SK-MEL-5 (cell line): ENCODE data around the gene RUSF1. TPM values are rescaled to one million over a fixed set of nuclear protein-coding genes. Genes with fewer than 3 reads are reported as not detected.

Experiments
- DNase-seq: peaks from one replicate; pipeline ENCODE4 v3.0.0-alpha.2; 2016; ENCODE audit warnings: low read depth, low spot score
- in situ Hi-C: cut with HindIII; loops from 2 replicates; pipeline ENCODE4 v1.10.0; 2016; ENCODE audit warnings: low sequenced_read_pairs, high pct_unique_total_duplicates, low pct_unique_long_range_greater_than_20kb
- total RNA-seq: library from RNA; depleted of rRNA; stranded (reverse); fragments of >200 nt; shearing (Covaris generic); gene quantifications from 2 replicates; pipeline ENCODE4 v1.2.3, GENCODE V29; 2014

Gene RUSF1
- total RNA-seq, 1 experiment from 2014 or later = 83.6 TPM

DNA sequence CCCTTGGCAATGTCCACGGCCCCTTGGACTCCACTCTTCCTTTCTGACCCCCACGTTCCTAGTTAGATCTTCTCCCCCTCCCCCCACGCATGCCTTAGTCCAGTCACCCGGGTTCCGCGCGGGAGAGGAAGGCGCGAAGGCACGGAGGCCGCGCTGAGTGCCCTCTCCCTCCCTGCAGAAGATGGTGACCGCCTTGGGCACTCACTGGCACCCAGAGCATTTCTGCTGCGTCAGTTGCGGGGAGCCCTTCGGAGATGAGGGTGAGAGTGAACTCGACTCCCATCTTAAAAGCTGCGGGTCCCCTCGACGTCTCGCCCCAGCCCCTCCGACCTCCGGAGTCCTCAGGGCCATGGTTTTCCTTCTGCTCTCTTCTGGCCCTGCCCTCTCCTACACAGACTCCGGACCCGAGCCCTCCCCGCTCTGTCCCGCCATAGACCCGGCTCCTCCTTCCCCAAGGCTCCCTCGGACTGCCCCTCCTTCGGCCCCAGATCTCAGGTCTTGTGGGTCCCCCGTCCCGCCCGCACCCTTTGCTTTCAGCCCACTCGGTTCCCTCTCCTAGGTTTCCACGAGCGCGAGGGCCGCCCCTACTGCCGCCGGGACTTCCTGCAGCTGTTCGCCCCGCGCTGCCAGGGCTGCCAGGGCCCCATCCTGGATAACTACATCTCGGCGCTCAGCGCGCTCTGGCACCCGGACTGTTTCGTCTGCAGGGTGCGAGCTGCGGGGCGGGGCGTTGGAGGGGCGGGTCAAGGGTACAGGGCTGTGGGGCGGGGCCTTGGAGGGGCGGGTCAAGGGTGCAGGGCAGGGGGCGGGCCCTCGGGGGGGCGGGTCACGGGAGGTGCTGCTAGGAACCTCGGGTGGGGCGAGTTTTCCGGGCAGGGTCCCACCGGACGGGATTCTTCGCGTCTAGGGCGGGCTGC is 31.6 kb downstream of the RUSF1 start:
- no peak for DNase-seq
- in situ Hi-C loops = no loop called here

DNA sequence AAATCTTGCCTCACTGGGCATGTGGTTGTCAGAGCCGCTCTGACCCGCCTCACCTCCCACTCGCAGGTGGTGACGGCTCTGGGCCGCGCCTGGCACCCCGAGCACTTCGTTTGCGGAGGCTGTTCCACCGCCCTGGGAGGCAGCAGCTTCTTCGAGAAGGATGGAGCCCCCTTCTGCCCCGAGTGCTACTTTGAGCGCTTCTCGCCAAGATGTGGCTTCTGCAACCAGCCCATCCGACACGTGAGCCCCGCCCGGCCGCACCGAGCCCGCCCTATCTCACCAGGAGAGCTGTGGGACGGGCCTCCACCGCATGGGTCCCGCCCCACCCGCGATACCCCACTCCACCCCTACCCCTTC is 32.3 kb downstream of the RUSF1 start:
- in situ Hi-C loops = no loop called here
- DNase-seq = no peak

DNA sequence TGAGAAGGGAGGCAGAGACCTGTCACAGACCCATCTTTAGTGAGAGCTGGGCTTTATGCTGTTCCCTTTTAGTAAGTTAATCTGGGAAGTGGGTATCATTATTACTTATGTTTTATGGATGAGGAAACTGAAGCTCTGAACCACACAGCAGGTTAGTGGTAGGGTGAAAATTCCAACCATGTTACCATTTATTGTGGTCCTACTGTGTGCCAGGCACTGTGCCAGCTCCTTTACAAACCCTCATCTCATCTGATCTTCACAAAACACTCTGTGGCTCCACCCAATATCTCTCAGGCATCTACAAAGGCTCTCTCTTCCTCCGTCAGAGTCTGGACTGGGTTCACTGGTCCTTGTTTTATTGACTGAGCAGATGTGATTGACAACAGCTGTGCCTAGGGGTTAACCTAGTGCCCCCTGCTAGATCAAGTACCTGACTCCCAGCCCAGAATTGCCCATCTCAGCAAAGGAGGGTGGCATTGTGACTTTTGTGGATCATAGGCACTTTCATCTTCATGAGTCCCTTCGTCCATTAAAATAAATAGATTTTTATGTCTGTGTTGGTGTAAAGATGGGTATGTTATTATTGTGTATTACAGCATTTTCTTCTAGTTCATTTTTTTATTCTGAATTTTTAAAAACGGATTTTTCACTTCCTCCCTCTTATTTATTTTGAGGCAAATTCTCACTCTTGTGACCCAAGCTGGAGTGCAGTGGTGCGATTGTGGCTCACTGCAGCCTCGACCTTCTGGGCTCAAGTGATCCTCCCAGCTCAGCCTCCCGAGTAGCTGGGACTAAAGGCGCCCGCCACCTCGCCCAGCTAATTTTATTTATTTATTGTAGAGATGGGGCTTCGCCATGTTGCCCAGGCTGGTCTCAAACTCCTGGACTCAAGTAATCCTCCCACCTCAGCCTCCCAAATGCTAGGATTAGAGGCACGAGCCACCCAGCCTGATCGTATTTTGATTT is 33.1 kb downstream of the RUSF1 start:
- DNase-seq = no peak
- in situ Hi-C loops = no loop called here

GRCh38 chr16:31474173-31474714 is 33.9 kb downstream of the RUSF1 start:
- in situ Hi-C loops = no loop called here
- no peak for DNase-seq

- in situ Hi-C loops = no loop called here
- DNase-seq = no peak
These were observed 34.8 kb downstream of the RUSF1 start for GRCh38 chr16:31473264-31473984.

GRCh38 chr16:31472709-31473203 is 35.4 kb downstream of the RUSF1 start:
- DNase-seq = peak; percentile 51
- in situ Hi-C loops = no loop called here

DNA sequence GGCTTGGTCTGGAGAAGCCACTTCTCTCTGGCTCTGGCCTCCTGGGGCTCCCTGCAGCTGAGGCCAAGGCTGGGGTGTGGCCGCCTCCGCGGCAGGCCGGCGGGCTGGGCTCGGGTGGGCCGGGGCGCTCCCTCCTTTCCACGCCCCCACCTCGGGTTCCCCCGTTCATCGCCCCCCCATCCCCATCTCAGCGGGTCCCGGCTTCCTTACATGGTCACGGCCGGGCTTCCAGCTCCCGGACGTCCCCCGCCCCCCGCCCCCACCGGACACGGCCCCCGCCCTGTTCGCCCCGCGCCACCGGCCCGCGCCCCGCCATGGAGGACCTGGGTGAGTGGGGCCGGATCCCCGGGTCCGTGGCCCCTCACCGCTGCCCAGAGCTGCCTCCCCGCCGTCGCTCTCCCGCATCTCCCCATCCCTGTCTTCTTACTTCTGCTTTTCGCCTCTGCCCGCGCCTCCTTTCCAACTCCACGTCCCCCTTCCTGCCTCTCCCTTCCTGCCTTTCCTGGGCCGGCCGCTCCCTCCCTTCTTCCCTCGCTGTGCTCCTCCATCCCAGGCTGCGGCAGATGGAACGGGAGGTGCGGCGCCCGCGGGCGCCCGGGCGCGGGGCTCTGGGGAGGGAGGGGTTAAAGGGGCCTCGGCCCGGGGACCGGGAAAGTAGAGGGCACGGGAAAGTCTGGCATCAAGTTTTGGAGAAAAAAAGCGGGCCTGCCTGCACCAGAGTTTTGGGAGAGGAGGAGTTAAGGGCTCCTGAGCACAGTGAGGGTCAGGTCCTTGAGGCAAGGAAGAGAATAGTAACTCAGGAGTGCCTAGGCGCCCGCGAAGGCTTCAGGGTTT is 36.1 kb downstream of the RUSF1 start, which contains the start of gene TGFB1I1:
TSS of gene TGFB1I1 (plus strand) at position 278 of the 834 bp plus-strand sequence. CDS start at position 315, 37 bp downstream.
- no peak for DNase-seq
- in situ Hi-C loops = no loop called here

GRCh38 chr16:31471241-31471874 is 36.8 kb downstream of the RUSF1 start:
- DNase-seq = no peak
- in situ Hi-C loops = no loop called here

DNA sequence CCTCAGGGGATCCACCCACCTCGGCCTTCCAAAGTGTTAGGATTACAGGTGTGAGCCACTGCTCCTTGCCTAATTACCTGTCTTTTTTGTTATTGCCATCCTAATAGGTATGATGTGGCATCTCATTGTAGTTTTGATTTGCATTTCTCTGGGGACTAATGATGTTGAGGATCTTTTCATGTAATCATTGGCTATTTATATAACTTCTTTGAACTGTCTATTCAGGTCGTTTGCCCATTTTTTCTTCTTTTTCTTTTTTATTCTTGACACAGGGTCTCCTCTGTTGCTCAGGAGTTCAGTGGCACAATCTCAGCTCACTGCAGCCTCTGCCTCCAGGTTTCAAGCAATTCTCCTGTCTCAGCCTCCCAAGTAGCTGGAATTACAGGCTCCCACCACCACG is 37.6 kb downstream of the RUSF1 start:
- no peak for DNase-seq
- in situ Hi-C loops = no loop called here

DNA sequence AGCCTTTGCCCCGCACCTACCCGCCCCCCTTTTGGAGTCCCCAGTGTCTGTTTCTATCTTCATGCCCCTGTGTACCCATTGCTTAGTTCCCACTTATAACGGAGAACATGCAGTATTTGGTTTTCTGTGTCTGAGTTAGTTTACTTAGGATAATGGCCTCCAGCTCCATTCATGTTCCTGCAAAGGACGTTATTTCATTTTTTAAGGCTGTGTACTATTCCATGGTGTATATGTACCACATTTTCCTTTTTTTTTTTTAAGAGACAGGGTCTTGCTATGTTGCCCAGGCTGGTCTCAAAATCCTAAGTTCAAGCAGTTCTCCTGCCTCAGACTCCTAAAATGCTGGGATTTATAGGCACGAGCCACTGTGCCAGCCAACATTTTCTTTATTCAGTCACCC is 40.3 kb downstream of the RUSF1 start:
- DNase-seq = no peak
- in situ Hi-C loops = no loop called here

DNA sequence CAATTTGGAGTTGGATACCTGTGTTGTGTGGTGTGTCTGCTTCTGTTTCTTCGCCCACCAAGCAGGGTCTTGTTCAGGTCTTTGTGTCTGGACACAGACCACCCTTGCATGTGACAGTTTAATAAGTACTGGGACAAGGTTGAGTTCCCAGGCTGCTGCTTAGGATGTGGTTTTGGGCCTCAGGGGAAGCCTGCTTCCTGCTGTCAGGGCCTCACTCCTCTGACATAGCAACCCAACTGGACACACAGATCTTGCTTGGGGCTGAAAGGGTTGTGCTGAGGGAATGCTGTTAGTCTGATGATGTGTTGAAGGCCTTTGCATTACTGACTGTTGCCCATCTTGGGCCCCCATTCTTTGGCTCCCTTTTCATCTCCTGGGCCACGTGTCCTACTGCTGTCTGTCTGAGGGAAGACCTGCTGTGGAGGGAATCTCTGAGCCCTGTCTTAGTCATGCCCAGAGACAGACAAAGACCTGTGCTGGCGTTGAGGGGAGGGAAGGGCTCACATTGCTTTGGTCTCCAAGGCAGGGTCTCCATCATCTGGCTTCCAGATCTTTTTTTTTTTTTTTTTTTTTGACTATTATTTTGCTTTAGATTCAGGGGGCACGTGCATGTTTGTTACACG is 40.9 kb downstream of the RUSF1 start:
- peak; percentile 34 for DNase-seq
- in situ Hi-C loops = no loop called here

DNA sequence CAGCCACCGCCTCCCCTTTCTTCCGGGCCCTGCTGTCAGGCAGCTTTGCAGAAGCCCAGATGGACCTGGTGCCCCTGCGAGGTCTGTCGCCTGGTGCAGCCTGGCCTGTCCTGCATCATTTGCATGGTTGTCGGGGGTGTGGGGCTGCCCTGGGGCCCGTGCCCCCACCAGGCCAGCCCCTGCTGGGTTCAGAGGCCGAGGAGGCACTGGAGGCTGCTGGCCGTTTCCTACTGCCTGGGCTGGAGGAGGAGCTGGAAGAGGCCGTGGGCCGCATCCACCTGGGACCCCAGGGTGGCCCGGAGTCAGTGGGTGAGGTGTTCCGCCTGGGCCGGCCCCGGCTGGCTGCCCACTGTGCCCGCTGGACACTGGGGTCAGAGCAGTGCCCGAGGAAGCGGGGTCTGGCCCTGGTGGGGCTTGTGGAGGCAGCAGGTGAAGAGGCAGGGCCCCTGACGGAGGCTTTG is 41.8 kb downstream of the RUSF1 start:
- DNase-seq = no peak
- in situ Hi-C loops = no loop called here

GRCh38 chr16:31465788-31466370 is 42.3 kb downstream of the RUSF1 start:
- in situ Hi-C loops = no loop called here
- DNase-seq = no peak

DNA sequence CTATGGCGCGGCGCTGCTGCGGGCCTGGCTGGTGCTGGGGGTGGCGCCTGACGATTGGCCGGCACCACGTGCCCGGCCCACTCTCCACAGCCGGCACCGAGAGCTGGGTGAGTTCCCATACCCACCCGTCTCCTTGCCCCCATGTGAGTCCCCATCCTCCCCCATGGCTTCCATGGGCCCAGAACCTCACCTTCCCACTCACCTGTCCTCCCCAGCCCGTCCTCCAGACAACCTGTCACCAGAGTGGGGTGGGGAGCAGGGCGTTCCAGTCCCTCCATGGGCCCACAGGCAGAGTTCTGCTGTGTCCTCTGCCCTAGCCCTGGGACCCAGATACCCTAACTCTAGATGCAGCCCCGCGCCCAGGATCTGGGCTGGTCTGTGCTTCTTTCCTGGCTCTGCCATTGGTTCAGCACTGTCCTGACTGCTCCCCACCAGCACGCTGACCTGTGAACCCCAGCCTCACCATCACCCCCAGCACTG is 43.4 kb downstream of the RUSF1 start:
- in situ Hi-C loops = no loop called here
- no peak for DNase-seq

GRCh38 chr16:31464348-31464769 is 43.8 kb downstream of the RUSF1 start:
- no peak for DNase-seq
- in situ Hi-C loops = no loop called here
